HUES6 (cell line): ENCODE measurements around the gene PCSK6.

Experiments used
- H3K27ac ChIP-seq: 2 replicates; pipeline ENCODE4 v1.7.0; 2013; ENCODE audit warnings: low read depth, mild to moderate bottlenecking, low read length, inconsistent platforms
- H3K27me3 ChIP-seq: 2 replicates; pipeline ENCODE4 v1.6.1; 2013; ENCODE audit warnings: low read length; ENCODE audit not compliant: control insufficient read depth, insufficient read depth
- H3K36me3 ChIP-seq: 2 replicates; pipeline ENCODE4 v1.6.1; 2013; ENCODE audit warnings: low read length; ENCODE audit not compliant: control insufficient read depth, insufficient read depth
- H3K4me1 ChIP-seq: 2 replicates; pipeline ENCODE4 v1.6.1; 2013; ENCODE audit warnings: low read length; ENCODE audit not compliant: control insufficient read depth, insufficient read depth
- H3K4me3 ChIP-seq: 2 replicates; pipeline ENCODE4 v1.5.1; 2013; ENCODE audit warnings: low read depth, low read length
- H3K9ac ChIP-seq: one replicate; pipeline ENCODE4 v1.6.1; 2013; ENCODE audit warnings: mild to moderate bottlenecking, low read length
- H3K9me3 ChIP-seq: 2 replicates; pipeline ENCODE4 v1.6.1; 2013; ENCODE audit warnings: low read depth, low read length; ENCODE audit not compliant: control insufficient read depth, insufficient read depth

The PCSK6 gene

GRCh38 chr15:101479342-101479845, 10.1 kb downstream of the PCSK6 start:
- H3K4me1 ChIP-seq: peaks cover 10% of the 10 kb centered on the region; the same call in 1 of the 2 replicates
- no peak overlapping the region for H3K27ac ChIP-seq
- no peak overlapping the region for H3K4me3 ChIP-seq
- H3K27me3 ChIP-seq: no peaks in the 10 kb centered on the region
- H3K9me3 ChIP-seq: no peaks in the 10 kb centered on the region
- H3K9ac ChIP-seq: no peak overlapping the region
- no peaks in the 10 kb centered on the region for H3K36me3 ChIP-seq

GRCh38 chr15:101478701-101479341, 10.7 kb downstream of the PCSK6 start:
- Histone ChIP-seq H3K4me1 (peaks cover 10% of the 10 kb centered on the region; the same call in 1 of the 2 replicates), H3K9me3 (no peaks in the 10 kb centered on the region), H3K36me3 (no peaks in the 10 kb centered on the region), H3K27ac (no peak overlapping the region), H3K9ac (no peak overlapping the region), H3K4me3 (no peak overlapping the region), H3K27me3 (no peaks in the 10 kb centered on the region)

GRCh38 chr15:101477851-101478362, 11.6 kb downstream of the PCSK6 start:
- Histone ChIP-seq H3K9me3 (no peaks in the 10 kb centered on the region), H3K4me1 (peaks cover 10% of the 10 kb centered on the region; the same call in 1 of the 2 replicates), H3K36me3 (no peaks in the 10 kb centered on the region), H3K9ac (no peak overlapping the region), H3K27ac (no peak overlapping the region), H3K27me3 (no peaks in the 10 kb centered on the region), H3K4me3 (no peak overlapping the region)

GRCh38 chr15:101476756-101477155, 12.8 kb downstream of the PCSK6 start:
- H3K27ac ChIP-seq: no peak overlapping the region
- H3K4me3 ChIP-seq: no peak overlapping the region
- H3K27me3 ChIP-seq: no peaks in the 10 kb centered on the region

GRCh38 chr15:101474983-101475382, 14.5 kb downstream of the PCSK6 start:
- Histone ChIP-seq H3K27ac (no peak overlapping the region), H3K27me3 (no peaks in the 10 kb centered on the region), H3K4me1 (peaks cover 4% of the 10 kb centered on the region; the same call in 1 of the 2 replicates), H3K9me3 (no peaks in the 10 kb centered on the region), H3K4me3 (no peak overlapping the region), H3K9ac (no peak overlapping the region), H3K36me3 (no peaks in the 10 kb centered on the region)

More at GRCh38 chr15:101476756-101477155, 12.8 kb downstream of the PCSK6 start:
- H3K9me3 ChIP-seq: no peaks in the 10 kb centered on the region
- no peak overlapping the region for H3K9ac ChIP-seq
- no peaks in the 10 kb centered on the region for H3K36me3 ChIP-seq
- H3K4me1 ChIP-seq: peaks cover 10% of the 10 kb centered on the region; the same call in 1 of the 2 replicates

GRCh38 chr15:101474233-101474632, 15.3 kb downstream of the PCSK6 start:
- H3K27ac ChIP-seq: no peak overlapping the region
- H3K9ac ChIP-seq: no peak overlapping the region
- H3K4me1 ChIP-seq: peaks cover 4% of the 10 kb centered on the region; the same call in 1 of the 2 replicates
- H3K9me3 ChIP-seq: no peaks in the 10 kb centered on the region
- H3K4me3 ChIP-seq: no peak overlapping the region
- H3K27me3 ChIP-seq: no peaks in the 10 kb centered on the region
- H3K36me3 ChIP-seq: no peaks in the 10 kb centered on the region

GRCh38 chr15:101472033-101472432, 17.5 kb downstream of the PCSK6 start:
- Histone ChIP-seq H3K27me3 (no peaks in the 10 kb centered on the region; the same call in 1 of the 2 replicates), H3K27ac (no peak overlapping the region), H3K4me1 (peaks cover 4% of the 10 kb centered on the region; the same call in 1 of the 2 replicates), H3K4me3 (no peak overlapping the region), H3K9ac (no peak overlapping the region), H3K9me3 (no peaks in the 10 kb centered on the region), H3K36me3 (no peaks in the 10 kb centered on the region)

GRCh38 chr15:101470548-101471239, 18.8 kb downstream of the PCSK6 start:
- Histone ChIP-seq H3K36me3 (no peaks in the 10 kb centered on the region), H3K9me3 (peaks cover 6% of the 10 kb centered on the region), H3K4me1 (peaks cover 4% of the 10 kb centered on the region; the same call in 1 of the 2 replicates), H3K4me3 (no peak overlapping the region), H3K27me3 (no peaks in the 10 kb centered on the region; the same call in 1 of the 2 replicates), H3K27ac (no peak overlapping the region), H3K9ac (no peak overlapping the region)

GRCh38 chr15:101469520-101470288, 19.8 kb downstream of the PCSK6 start:
- Histone ChIP-seq H3K9me3 (peaks cover 6% of the 10 kb centered on the region), H3K36me3 (no peaks in the 10 kb centered on the region), H3K4me3 (no peak overlapping the region), H3K9ac (no peak overlapping the region), H3K27me3 (no peaks in the 10 kb centered on the region; the same call in 1 of the 2 replicates), H3K4me1 (peaks cover 4% of the 10 kb centered on the region; the same call in 1 of the 2 replicates), H3K27ac (no peak overlapping the region)

GRCh38 chr15:101466188-101466587, 23.3 kb downstream of the PCSK6 start:
- Histone ChIP-seq H3K9me3 (peaks cover 6% of the 10 kb centered on the region), H3K9ac (no peak overlapping the region), H3K27ac (no peak overlapping the region), H3K4me3 (no peak overlapping the region), H3K27me3 (no peaks in the 10 kb centered on the region; the same call in 1 of the 2 replicates), H3K36me3 (no peaks in the 10 kb centered on the region), H3K4me1 (peaks cover 4% of the 10 kb centered on the region; the same call in 1 of the 2 replicates)
